ENCODE data around the gene IQGAP2.

Gene IQGAP2

GRCh38 chr5:76483881-76484280 lies 80.8 kb downstream of the IQGAP2 start:
- TF ChIP-seq CTCF (IDR thresholded peaks at IDR 0.05) = no peak
- no peak overlapping the region for H3K4me3 ChIP-seq (ENCODE audit: low read depth, low read length)

GRCh38 chr5:76485511-76485910 lies 82.4 kb downstream of the IQGAP2 start:
- no peak overlapping the region for H3K4me2 ChIP-seq (ENCODE audit: low read length)
- peaks cover 4% of the 10 kb centered on the region for H3K4me1 ChIP-seq
- H3K27ac ChIP-seq = no peak overlapping the region
- peaks cover 11% of the 10 kb centered on the region for H3K79me2 ChIP-seq
- H2AFZ ChIP-seq = no peak overlapping the region
- H3K9me3 ChIP-seq (ENCODE audit: control insufficient read depth, low read length) = no peaks in the 10 kb centered on the region
- no peak for TF ChIP-seq CTCF (IDR thresholded peaks at IDR 0.05)
- H3K36me3 ChIP-seq (ENCODE audit: control insufficient read depth, insufficient read depth, low read length) = no peaks in the 10 kb centered on the region
- no peak overlapping the region for H3K9ac ChIP-seq
- H3K27me3 ChIP-seq (ENCODE audit: control insufficient read depth, insufficient read depth, low read length) = no peaks in the 10 kb centered on the region
- no peak overlapping the region for H3K4me3 ChIP-seq (ENCODE audit: low read depth, low read length)

More at GRCh38 chr5:76483881-76484280, 80.8 kb downstream of the IQGAP2 start:
- H3K9ac ChIP-seq = no peak overlapping the region
- H3K9me3 ChIP-seq (ENCODE audit: control insufficient read depth, low read length) = no peaks in the 10 kb centered on the region
- H3K36me3 ChIP-seq (ENCODE audit: control insufficient read depth, insufficient read depth, low read length) = no peaks in the 10 kb centered on the region
- no peak overlapping the region for H3K4me2 ChIP-seq (ENCODE audit: low read length)
- H3K4me1 ChIP-seq = no peaks in the 10 kb centered on the region
- peaks cover 16% of the 10 kb centered on the region for H3K79me2 ChIP-seq
- H2AFZ ChIP-seq = no peak overlapping the region
- H3K27ac ChIP-seq = no peak overlapping the region
- H3K27me3 ChIP-seq (ENCODE audit: control insufficient read depth, insufficient read depth, low read length) = no peaks in the 10 kb centered on the region

GRCh38 chr5:76487386-76487785 lies 84.3 kb downstream of the IQGAP2 start:
- Histone ChIP-seq H3K27me3 (ENCODE audit: control insufficient read depth, insufficient read depth, low read length) (no peaks in the 10 kb centered on the region), H3K27ac (no peak overlapping the region), H3K4me3 (ENCODE audit: low read depth, low read length) (no peak overlapping the region), H3K36me3 (ENCODE audit: control insufficient read depth, insufficient read depth, low read length) (no peaks in the 10 kb centered on the region), H3K4me2 (ENCODE audit: low read length) (no peak overlapping the region), H2AFZ (no peak overlapping the region), H3K4me1 (peaks cover 11% of the 10 kb centered on the region), H3K9me3 (ENCODE audit: control insufficient read depth, low read length) (no peaks in the 10 kb centered on the region), H3K9ac (no peak overlapping the region), H3K79me2 (peaks cover 13% of the 10 kb centered on the region)
- TF ChIP-seq CTCF (IDR thresholded peaks at IDR 0.05) = no peak

- no peaks in the 10 kb centered on the region for H3K36me3 ChIP-seq (ENCODE audit: control insufficient read depth, insufficient read depth, low read length)
- H3K27me3 ChIP-seq (ENCODE audit: control insufficient read depth, insufficient read depth, low read length) = no peaks in the 10 kb centered on the region
- H3K9ac ChIP-seq = no peak overlapping the region
- no peak overlapping the region for H3K4me2 ChIP-seq (ENCODE audit: low read length)
- H3K79me2 ChIP-seq = peaks cover 17% of the 10 kb centered on the region
- no peak overlapping the region for H3K4me3 ChIP-seq (ENCODE audit: low read depth, low read length)
- H2AFZ ChIP-seq = no peak overlapping the region
- no peak overlapping the region for H3K27ac ChIP-seq
- no peaks in the 10 kb centered on the region for H3K9me3 ChIP-seq (ENCODE audit: control insufficient read depth, low read length)
- H3K4me1 ChIP-seq = peaks cover 11% of the 10 kb centered on the region
- no peak for TF ChIP-seq CTCF (IDR thresholded peaks at IDR 0.05)
Observed at GRCh38 chr5:76487821-76488220, 84.7 kb downstream of the IQGAP2 start.

- Histone ChIP-seq H3K4me1 (peaks cover 11% of the 10 kb centered on the region), H2AFZ (no peak overlapping the region), H3K9ac (no peak overlapping the region), H3K27ac (no peak overlapping the region), H3K36me3 (ENCODE audit: control insufficient read depth, insufficient read depth, low read length) (no peaks in the 10 kb centered on the region), H3K79me2 (peaks cover 25% of the 10 kb centered on the region), H3K9me3 (ENCODE audit: control insufficient read depth, low read length) (no peaks in the 10 kb centered on the region), H3K4me3 (ENCODE audit: low read depth, low read length) (no peak overlapping the region), H3K4me2 (ENCODE audit: low read length) (no peak overlapping the region), H3K27me3 (ENCODE audit: control insufficient read depth, insufficient read depth, low read length) (no peaks in the 10 kb centered on the region)
- no peak for TF ChIP-seq CTCF (IDR thresholded peaks at IDR 0.05)
Observed at GRCh38 chr5:76488969-76489368, 85.9 kb downstream of the IQGAP2 start.
